K562 (cell line): ENCODE results near the gene EEF2. TPM values are rescaled to one million over a fixed set of nuclear protein-coding genes. Genes with fewer than 3 reads are reported as not detected.

ENCODE experiments used
- AFF4 ChIP-seq: sonication (generic); formaldehyde crosslinking; IDR thresholded peaks from 2 replicates; pipeline ENCODE4 v1.8.0; 2023; ENCODE audit warnings: mild to moderate bottlenecking, missing genetic modification reagents
- ATF1 ChIP-seq, 2 experiments: fragments of 450-650 bp in 1 of 2; IDR thresholded peaks; 2 replicates each; pipeline ENCODE4 v1.6.1; 2016; ENCODE audit warnings: missing compliant biosample characterization in 1 of 2, missing genetic modification characterization in 1 of 2
- BMI1 ChIP-seq: fragments of 150-350 bp; IDR thresholded peaks from 2 replicates; pipeline ENCODE4 v1.6.1; 2014; ENCODE audit warnings: low read length
- CAMTA2 ChIP-seq: fragments of 250-450 bp; sonication (Bioruptor Pico); conservative IDR thresholded peaks from 2 replicates; pipeline ENCODE4 v1.5.1; 2022
- CTBP1 ChIP-seq: fragments of 450-650 bp; IDR thresholded peaks from 2 replicates; pipeline ENCODE4 v1.6.1; 2016; ENCODE audit warnings: borderline replicate concordance
- CXXC5 ChIP-seq: fragments of 250-450 bp; sonication (Bioruptor Pico); IDR thresholded peaks from 2 replicates; pipeline ENCODE4 v1.8.0; 2022; ENCODE audit warnings: inconsistent platforms, mild to moderate bottlenecking, moderate library complexity
- HLTF ChIP-seq: fragments of 450-650 bp; IDR thresholded peaks from 2 replicates; pipeline ENCODE4 v1.6.1; 2016
- ILF3 ChIP-seq: fragments of 450-650 bp; IDR thresholded peaks from 2 replicates; pipeline ENCODE4 v1.6.1; 2018; ENCODE audit warnings: antibody characterized with exemption, mild to moderate bottlenecking, moderate library complexity, borderline replicate concordance
- MAX ChIP-seq: sonication (generic); formaldehyde crosslinking; IDR thresholded peaks from 2 replicates; pipeline ENCODE4 v1.9.0; 2022; ENCODE audit warnings: mild to moderate bottlenecking, missing genetic modification reagents
- MITF ChIP-seq: IDR thresholded peaks from 2 replicates; pipeline ENCODE4 v1.6.1; 2014; ENCODE audit warnings: antibody characterized with exemption
- NKRF ChIP-seq: fragments of 450-650 bp; IDR thresholded peaks from 2 replicates; pipeline ENCODE4 v1.6.1; 2016; ENCODE audit warnings: borderline replicate concordance
- NONO ChIP-seq, 2 experiments: fragments of 200-400 bp in 1 of 2; fragments of 450-650 bp in 1 of 2; formaldehyde crosslinking in 1 of 2; IDR thresholded peaks; 2 replicates each; pipeline ENCODE4 v1.6.1; 2017; ENCODE audit warnings: low read depth in 2 of 2, mild to moderate bottlenecking in 2 of 2, moderate library complexity in 2 of 2, low read length in 1 of 2
- NRF1 ChIP-seq, 2 experiments: fragments of 450-650 bp; IDR thresholded peaks in 1 of 2; conservative IDR thresholded peaks in 1 of 2; 2 replicates each; pipeline ENCODE4 v1.6.1; 2014; ENCODE audit warnings: mild to moderate bottlenecking in 2 of 2
- POLR2G ChIP-seq: fragments of 200-400 bp; formaldehyde crosslinking; IDR thresholded peaks from 2 replicates; pipeline ENCODE4 v1.6.1; 2017; ENCODE audit warnings: low read depth, mild to moderate bottlenecking, antibody characterized with exemption, low read length, moderate library complexity
- ZNF592 ChIP-seq: fragments of 450-650 bp; IDR thresholded peaks from 2 replicates; pipeline ENCODE4 v1.6.1; 2017; ENCODE audit warnings: antibody characterized with exemption, mild to moderate bottlenecking
- polyA plus RNA-seq, 8 experiments: library from polyadenylated mRNA; depleted of rRNA in 4 of 8; stranded (reverse) in 5 of 8; unstranded in 3 of 8; fragments of >200 nt; fragmentation: Nextera tagmentation in 2 of 8; fragmentation: Illumina TruSeq in 1 of 8; extraction: Ambion mirVana in 2 of 8; extraction: Trizol in 1 of 8; gene quantifications; 2 replicates each; pipeline versions ENCODE4 v1.2.1 to v1.2.3, GENCODE V29; 2011 to 2014; ENCODE audit warnings: inconsistent platforms in 1 of 8, missing spikeins in 1 of 8
- total RNA-seq, 7 experiments: library from RNA; depleted of rRNA in 6 of 7; stranded (reverse); fragments of >200 nt in 6 of 7; fragmentation: Illumina TruSeq in 2 of 7; extraction: Trizol in 2 of 7; gene quantifications; 2 replicates each; pipeline versions ENCODE4 v1.2.1 to v1.2.3, GENCODE V29; 2011 to 2021; ENCODE audit warnings: low replicate concordance in 1 of 7

EEF2 gene
- total and polyA plus RNA-seq, 9 of the 15 experiments (the other 6 are each of a cell fraction or from before 2014, with no cell fraction given) = 372 to 3,003 (median 1,453) TPM

GRCh38 chr19:4007021-4007835 is 22.0 kb upstream of the EEF2 start, which contains the start of gene PIAS4 (continued):
- TF ChIP-seq ILF3 (no peak), HLTF (peak; percentile 42; the same call in 1 of the 2 replicates), CTBP1 (peak; percentile 98), ZNF592 (0 out of 2 replicates have a peak, but pooled peaks have one; percentile 23), NONO (IDR thresholded peaks at IDR 0.05; ENCODE audit: low read depth in 2 of 2, low read length in 1 of 2) (peak in 1 of 2 experiments; percentile 26; a peak in 3 of 4 replicates), POLR2G (peak; percentile 89), CAMTA2 (CRISPR knock-in tag) (0 out of 2 replicates have a peak, but pooled peaks have one; percentile 29), NRF1 (conservative IDR thresholded peaks at IDR 0.05 in 1 of 2, IDR thresholded peaks at IDR 0.05 in 1 of 2) (peak; percentile 98), AFF4 (CRISPR knock-in tag) (no peak), NKRF (peak; percentile 72), MAX (CRISPR knock-in tag) (peak; percentile 79), ATF1 (CRISPR knock-in tag; IDR thresholded peaks at IDR 0.05) (no peak), ATF1 (tag; IDR thresholded peaks at IDR 0.05) (peak; percentile 69), MITF (peak; percentile 82), BMI1 (no peak), CXXC5 (CRISPR knock-in tag) (peak; percentile 89)
